ENCODE results near the gene TBC1D22A.

- no peak for TF ChIP-seq CEBPB (IDR thresholded peaks at IDR 0.05; ENCODE audit: borderline replicate concordance in 1 of 2, low read depth in 2 of 2, low read length in 2 of 2)
- no peak for TF ChIP-seq CTCF (IDR thresholded peaks at IDR 0.05 in 2 of 3, conservative IDR thresholded peaks at IDR 0.05 in 1 of 3; ENCODE audit: control insufficient read depth in 2 of 3, extremely low read depth in 1 of 3, insufficient read depth in 1 of 3, low read depth in 3 of 3, low read length in 3 of 3)
- TF ChIP-seq POLR2AphosphoS5 (IDR thresholded peaks at IDR 0.05; ENCODE audit: low read length), result no peak
- TF ChIP-seq SIN3A (IDR thresholded peaks at IDR 0.05; ENCODE audit: low read depth, low read length), result no peak
- TF ChIP-seq BCLAF1 (IDR thresholded peaks at IDR 0.05), result no peak
- no peak for TF ChIP-seq KDM1A (IDR thresholded peaks at IDR 0.05; ENCODE audit: borderline replicate concordance)
- TF ChIP-seq POLR2A (IDR thresholded peaks at IDR 0.05; ENCODE audit: low read depth, low read length), result no peak
- TF ChIP-seq ETV6 (conservative IDR thresholded peaks at IDR 0.05 in 1 of 2, IDR thresholded peaks at IDR 0.05 in 1 of 2; ENCODE audit: borderline replicate concordance in 1 of 2, low read depth in 1 of 2), result no peak
- no peak for TF ChIP-seq CREM (IDR thresholded peaks at IDR 0.05; ENCODE audit: low read depth)
- no peak for TF ChIP-seq SREBF1 (IDR thresholded peaks at IDR 0.05; ENCODE audit: low read length)
- no peak for TF ChIP-seq ESRRA (IDR thresholded peaks at IDR 0.05; ENCODE audit: low read length)
These were observed 238.8 kb downstream of the TBC1D22A start for GRCh38 chr22:47001288-47001687.

All from GM12878 (cell line).